SK-N-MC (cell line): Measurements from ENCODE around the gene SHISA9.

Experiments used
- EZH2 ChIP-seq: fragments of 200-600 bp; sonication (generic); IDR thresholded peaks from one replicate; pipeline ENCODE4 v1.6.1; 2017; ENCODE audit warnings: antibody characterized with exemption
- POLR2AphosphoS5 ChIP-seq: IDR thresholded peaks from 2 replicates; pipeline ENCODE4 v1.6.1; 2012; ENCODE audit warnings: mild to moderate bottlenecking, low read depth, low read length, borderline replicate concordance

DNA sequence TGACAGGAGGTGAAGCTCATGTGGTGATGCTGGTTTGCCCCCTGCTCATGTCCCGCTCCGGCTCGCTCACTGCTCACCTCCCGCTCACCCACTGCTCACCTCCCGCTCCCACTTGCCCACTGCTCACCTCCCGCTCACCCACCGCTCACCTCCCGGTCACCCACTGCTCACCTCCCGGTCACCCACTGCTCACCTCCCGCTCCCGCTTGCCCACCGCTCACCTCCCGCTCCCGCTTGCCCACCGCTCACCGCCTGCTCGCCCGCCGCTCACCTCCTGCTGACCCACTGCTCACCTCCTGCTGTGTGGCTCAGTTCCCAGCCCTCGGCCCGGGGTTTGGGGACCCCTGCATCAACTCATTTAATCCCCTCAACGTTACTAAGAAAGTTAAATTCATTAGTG is 39.1 kb upstream of the SHISA9 start:
- no peak for TF ChIP-seq POLR2AphosphoS5
- TF ChIP-seq EZH2 = no peak
